ENCODE measurements around the gene NFX1.

- TF ChIP-seq CTCF (IDR thresholded peaks at IDR 0.05) (no peak), POLR2A (IDR thresholded peaks at IDR 0.05) (no peak)
Measured at GRCh38 chr9:33318781-33319180, 28.5 kb downstream of the NFX1 start.

Data from right lobe of liver (tissue), 4 donors.